K562 (cell line): Measurements from ENCODE around the gene ADAMTSL2.

Experiments
- ATF3 ChIP-seq, 2 experiments: fragments of 450-650 bp in 1 of 2; sonication (generic) in 1 of 2; formaldehyde crosslinking in 1 of 2; IDR thresholded peaks in 1 of 2; conservative IDR thresholded peaks in 1 of 2; 2 replicates each; pipeline versions ENCODE4 v1.6.1 to v1.8.1; 2016 to 2023; ENCODE audit warnings: mild to moderate bottlenecking in 2 of 2, moderate library complexity in 2 of 2, inconsistent platforms in 1 of 2, missing genetic modification reagents in 1 of 2
- CBX2 ChIP-seq: fragments of 200-600 bp; sonication (generic); IDR thresholded peaks from one replicate; pipeline ENCODE4 v1.6.1; 2012; ENCODE audit warnings: mild to moderate bottlenecking, low read length, inconsistent platforms; ENCODE audit not compliant: insufficient read depth, poor library complexity, severe bottlenecking
- MYC ChIP-seq, 2 experiments: fragments of 250-450 bp in 1 of 2; sonication (Bioruptor Pico) in 1 of 2; IDR thresholded peaks; 2 replicates each; pipeline versions ENCODE4 v1.5.1 to v1.6.1; 2012 to 2021; ENCODE audit warnings: low read depth in 2 of 2, borderline replicate concordance in 1 of 2, improper control_type of control experiment in 1 of 2, low read length in 1 of 2, mild to moderate bottlenecking in 1 of 2, moderate library complexity in 1 of 2
- TAF1 ChIP-seq: IDR thresholded peaks from 2 replicates; pipeline ENCODE4 v1.6.1; 2011; ENCODE audit warnings: mild to moderate bottlenecking, low read length, moderate library complexity; ENCODE audit not compliant: insufficient read depth, control insufficient read depth, severe bottlenecking; ENCODE audit errors: extremely low read depth
- TAF15 ChIP-seq: fragments of 200-400 bp; formaldehyde crosslinking; IDR thresholded peaks from 2 replicates; pipeline ENCODE4 v1.6.1; 2017; ENCODE audit warnings: mild to moderate bottlenecking, low read depth, low read length, moderate library complexity
- ZNF41 ChIP-seq: fragments of 250-450 bp; sonication (Bioruptor Pico); conservative IDR thresholded peaks from 2 replicates; pipeline ENCODE4 v1.4.0; 2020; ENCODE audit warnings: mild to moderate bottlenecking
- TF ChIP-seq, protein P1 (sequence below): sonication (generic); formaldehyde crosslinking; IDR thresholded peaks from 2 replicates; pipeline ENCODE4 v1.8.0; 2022; ENCODE audit warnings: mild to moderate bottlenecking, low read depth, missing genetic modification reagents
- TF ChIP-seq, protein P2 (sequence below), 3 experiments: IDR thresholded peaks in 2 of 3; conservative IDR thresholded peaks in 1 of 3; 2 replicates each; pipeline ENCODE4 v1.5.1; 2011 to 2012; ENCODE audit warnings: low read length in 3 of 3, mild to moderate bottlenecking in 3 of 3, control low read depth in 2 of 3, improper control_type of control experiment in 1 of 3, inconsistent platforms in 1 of 3, low read depth in 1 of 3, mixed read lengths in 1 of 3, moderate library complexity in 1 of 3; ENCODE audit not compliant: insufficient read depth in 2 of 3

GRCh38 chr9:133607976-133608375, 73.5 kb downstream of the ADAMTSL2 start:
- no peak for TF ChIP-seq CBX2
- no peak for TF ChIP-seq TAF1
- no peak for TF ChIP-seq MYC (IDR thresholded peaks at IDR 0.05; ENCODE audit: low read depth, low read length)
- TF ChIP-seq MYC (CRISPR knock-in tag; IDR thresholded peaks at IDR 0.05; ENCODE audit: borderline replicate concordance, low read depth) = no peak
- no peak for TF ChIP-seq TAF15
- TF ChIP-seq, protein P1, sequence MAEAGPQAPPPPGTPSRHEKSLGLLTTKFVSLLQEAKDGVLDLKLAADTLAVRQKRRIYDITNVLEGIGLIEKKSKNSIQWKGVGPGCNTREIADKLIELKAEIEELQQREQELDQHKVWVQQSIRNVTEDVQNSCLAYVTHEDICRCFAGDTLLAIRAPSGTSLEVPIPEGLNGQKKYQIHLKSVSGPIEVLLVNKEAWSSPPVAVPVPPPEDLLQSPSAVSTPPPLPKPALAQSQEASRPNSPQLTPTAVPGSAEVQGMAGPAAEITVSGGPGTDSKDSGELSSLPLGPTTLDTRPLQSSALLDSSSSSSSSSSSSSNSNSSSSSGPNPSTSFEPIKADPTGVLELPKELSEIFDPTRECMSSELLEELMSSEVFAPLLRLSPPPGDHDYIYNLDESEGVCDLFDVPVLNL (CRISPR knock-in tag) = no peak
- TF ChIP-seq ZNF41 = no peak
- TF ChIP-seq, protein P2, sequence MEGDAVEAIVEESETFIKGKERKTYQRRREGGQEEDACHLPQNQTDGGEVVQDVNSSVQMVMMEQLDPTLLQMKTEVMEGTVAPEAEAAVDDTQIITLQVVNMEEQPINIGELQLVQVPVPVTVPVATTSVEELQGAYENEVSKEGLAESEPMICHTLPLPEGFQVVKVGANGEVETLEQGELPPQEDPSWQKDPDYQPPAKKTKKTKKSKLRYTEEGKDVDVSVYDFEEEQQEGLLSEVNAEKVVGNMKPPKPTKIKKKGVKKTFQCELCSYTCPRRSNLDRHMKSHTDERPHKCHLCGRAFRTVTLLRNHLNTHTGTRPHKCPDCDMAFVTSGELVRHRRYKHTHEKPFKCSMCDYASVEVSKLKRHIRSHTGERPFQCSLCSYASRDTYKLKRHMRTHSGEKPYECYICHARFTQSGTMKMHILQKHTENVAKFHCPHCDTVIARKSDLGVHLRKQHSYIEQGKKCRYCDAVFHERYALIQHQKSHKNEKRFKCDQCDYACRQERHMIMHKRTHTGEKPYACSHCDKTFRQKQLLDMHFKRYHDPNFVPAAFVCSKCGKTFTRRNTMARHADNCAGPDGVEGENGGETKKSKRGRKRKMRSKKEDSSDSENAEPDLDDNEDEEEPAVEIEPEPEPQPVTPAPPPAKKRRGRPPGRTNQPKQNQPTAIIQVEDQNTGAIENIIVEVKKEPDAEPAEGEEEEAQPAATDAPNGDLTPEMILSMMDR (IDR thresholded peaks at IDR 0.05 in 2 of 3, conservative IDR thresholded peaks at IDR 0.05 in 1 of 3; ENCODE audit: insufficient read depth in 2 of 3, low read depth in 1 of 3, low read length in 3 of 3) = no peak
- TF ChIP-seq ATF3 (IDR thresholded peaks at IDR 0.05) = no peak
- TF ChIP-seq ATF3 (CRISPR knock-in tag; conservative IDR thresholded peaks at IDR 0.05) = no peak
